IPS-20b (cell line): ENCODE measurements around the gene MAN2A2.
A peak's percentile ranks its signal among the peaks of the same experiment; 100 is the strongest.

Experiments used
- H3K27ac ChIP-seq: one replicate; pipeline ENCODE4 v1.5.1; 2013; ENCODE audit warnings: low read length
- H3K27me3 ChIP-seq: 2 replicates; pipeline ENCODE4 v1.6.1; 2013; ENCODE audit warnings: mild to moderate bottlenecking, low read length, inconsistent platforms; ENCODE audit not compliant: insufficient read depth
- H3K36me3 ChIP-seq: 2 replicates; pipeline ENCODE4 v1.6.1; 2013; ENCODE audit warnings: low read depth, mild to moderate bottlenecking, inconsistent platforms, low read length, moderate library complexity; ENCODE audit not compliant: insufficient read depth
- H3K4me1 ChIP-seq: 2 replicates; pipeline ENCODE4 v1.6.1; 2013; ENCODE audit warnings: mild to moderate bottlenecking, control low read depth, inconsistent platforms, low read length, moderate library complexity; ENCODE audit not compliant: insufficient read depth
- H3K4me3 ChIP-seq: 2 replicates; pipeline ENCODE4 v1.5.1; 2013; ENCODE audit warnings: mild to moderate bottlenecking, low read length, inconsistent platforms
- H3K9ac ChIP-seq: 2 replicates; pipeline ENCODE4 v1.6.1; 2013; ENCODE audit warnings: low read depth, mild to moderate bottlenecking, inconsistent platforms, low read length, moderate library complexity
- H3K9me3 ChIP-seq: 2 replicates; pipeline ENCODE4 v1.6.1; 2013; ENCODE audit warnings: mild to moderate bottlenecking, low read depth, low read length, inconsistent platforms; ENCODE audit not compliant: insufficient read depth

MAN2A2 gene

GRCh38 chr15:90864507-90864906 is 38.6 kb upstream of the MAN2A2 start:
- Histone ChIP-seq H3K4me1 (peaks cover 16% of the 10 kb centered on the region), H3K36me3 (no peaks in the 10 kb centered on the region)

GRCh38 chr15:90865702-90866101 is 37.4 kb upstream of the MAN2A2 start:
- no peaks in the 10 kb centered on the region for H3K27me3 ChIP-seq
- H3K4me1 ChIP-seq: peaks cover 21% of the 10 kb centered on the region
- H3K27ac ChIP-seq: no peak overlapping the region

More at GRCh38 chr15:90864507-90864906, 38.6 kb upstream of the MAN2A2 start:
- no peak overlapping the region for H3K27ac ChIP-seq
- no peaks in the 10 kb centered on the region for H3K9me3 ChIP-seq
- H3K4me3 ChIP-seq: no peak overlapping the region
- no peak overlapping the region for H3K9ac ChIP-seq
- H3K27me3 ChIP-seq: no peaks in the 10 kb centered on the region

GRCh38 chr15:90866161-90866715 is 36.9 kb upstream of the MAN2A2 start:
- no peak overlapping the region for H3K9ac ChIP-seq
- no peaks in the 10 kb centered on the region for H3K36me3 ChIP-seq
- no peaks in the 10 kb centered on the region for H3K27me3 ChIP-seq
- no peaks in the 10 kb centered on the region for H3K9me3 ChIP-seq
- peaks cover 21% of the 10 kb centered on the region for H3K4me1 ChIP-seq
- no peak overlapping the region for H3K4me3 ChIP-seq
- H3K27ac ChIP-seq: no peak overlapping the region

More at GRCh38 chr15:90865702-90866101, 37.4 kb upstream of the MAN2A2 start:
- Histone ChIP-seq H3K4me3 (no peak overlapping the region), H3K9me3 (no peaks in the 10 kb centered on the region), H3K9ac (no peak overlapping the region), H3K36me3 (no peaks in the 10 kb centered on the region)

- Histone ChIP-seq H3K9ac (no peak overlapping the region), H3K36me3 (no peaks in the 10 kb centered on the region), H3K9me3 (no peaks in the 10 kb centered on the region), H3K4me1 (peaks cover 21% of the 10 kb centered on the region), H3K27ac (no peak overlapping the region), H3K4me3 (no peak overlapping the region), H3K27me3 (no peaks in the 10 kb centered on the region)
Measured at GRCh38 chr15:90866800-90867199, 36.3 kb upstream of the MAN2A2 start.

GRCh38 chr15:90868261-90868689 is 34.8 kb upstream of the MAN2A2 start, which contains the start of gene FURIN:
FURIN (plus strand) TSS chr15:90868588; CDS start chr15:90875741, 7,153 bp downstream.
- Histone ChIP-seq H3K4me3 (no peak within 1 kb of the TSS), H3K36me3 (no peaks in the 10 kb centered on the region), H3K4me1 (peaks cover 31% of the 10 kb centered on the region), H3K27me3 (no peaks in the 10 kb centered on the region), H3K9ac (peak within 1 kb of the TSS; percentile 12; the same call in 1 of the 2 replicates), H3K9me3 (no peaks in the 10 kb centered on the region), H3K27ac (no peak within 1 kb of the TSS)

GRCh38 chr15:90869140-90869541 is 34.0 kb upstream of the MAN2A2 start:
- Histone ChIP-seq H3K4me1 (peaks cover 37% of the 10 kb centered on the region), H3K9ac (peak overlapping the region; percentile 12; the same call in 1 of the 2 replicates), H3K27ac (no peak overlapping the region), H3K4me3 (no peak overlapping the region), H3K36me3 (no peaks in the 10 kb centered on the region), H3K9me3 (no peaks in the 10 kb centered on the region), H3K27me3 (no peaks in the 10 kb centered on the region)

- Histone ChIP-seq H3K9ac (no peak overlapping the region; the same call in 1 of the 2 replicates), H3K36me3 (no peaks in the 10 kb centered on the region), H3K9me3 (no peaks in the 10 kb centered on the region), H3K27ac (no peak overlapping the region), H3K27me3 (no peaks in the 10 kb centered on the region), H3K4me3 (no peak overlapping the region), H3K4me1 (peaks cover 40% of the 10 kb centered on the region)
Measured at GRCh38 chr15:90869601-90870353, 33.3 kb upstream of the MAN2A2 start.

- Histone ChIP-seq H3K4me3 (peak overlapping the region; percentile 70), H3K27me3 (no peaks in the 10 kb centered on the region), H3K4me1 (peaks cover 40% of the 10 kb centered on the region), H3K9ac (peak overlapping the region; percentile 57), H3K36me3 (no peaks in the 10 kb centered on the region), H3K9me3 (no peaks in the 10 kb centered on the region), H3K27ac (no peak overlapping the region)
Measured at GRCh38 chr15:90870354-90871138, 32.6 kb upstream of the MAN2A2 start.

GRCh38 chr15:90871139-90871715 is 31.9 kb upstream of the MAN2A2 start:
- no peaks in the 10 kb centered on the region for H3K9me3 ChIP-seq
- peaks cover 40% of the 10 kb centered on the region for H3K4me1 ChIP-seq
- H3K4me3 ChIP-seq: peak overlapping the region; percentile 70
- no peaks in the 10 kb centered on the region for H3K27me3 ChIP-seq
- peak overlapping the region; percentile 57 for H3K9ac ChIP-seq
- no peak overlapping the region for H3K27ac ChIP-seq
- no peaks in the 10 kb centered on the region for H3K36me3 ChIP-seq

- Histone ChIP-seq H3K27me3 (no peaks in the 10 kb centered on the region), H3K27ac (no peak overlapping the region), H3K4me3 (peak overlapping the region; percentile 70), H3K9ac (no peak overlapping the region), H3K4me1 (peaks cover 40% of the 10 kb centered on the region), H3K36me3 (peaks cover 4% of the 10 kb centered on the region; the same call in 1 of the 2 replicates), H3K9me3 (no peaks in the 10 kb centered on the region)
Measured at GRCh38 chr15:90871716-90872485, 31.2 kb upstream of the MAN2A2 start.
